Measurements from ENCODE around the gene UBL4A. TPM values are rescaled to one million over a fixed set of nuclear protein-coding genes. Genes with fewer than 3 reads are reported as not detected.

Gene UBL4A
- total and polyA plus RNA-seq, 7 donors, result 38.3 to 118 (median 64.4) TPM

DNA sequence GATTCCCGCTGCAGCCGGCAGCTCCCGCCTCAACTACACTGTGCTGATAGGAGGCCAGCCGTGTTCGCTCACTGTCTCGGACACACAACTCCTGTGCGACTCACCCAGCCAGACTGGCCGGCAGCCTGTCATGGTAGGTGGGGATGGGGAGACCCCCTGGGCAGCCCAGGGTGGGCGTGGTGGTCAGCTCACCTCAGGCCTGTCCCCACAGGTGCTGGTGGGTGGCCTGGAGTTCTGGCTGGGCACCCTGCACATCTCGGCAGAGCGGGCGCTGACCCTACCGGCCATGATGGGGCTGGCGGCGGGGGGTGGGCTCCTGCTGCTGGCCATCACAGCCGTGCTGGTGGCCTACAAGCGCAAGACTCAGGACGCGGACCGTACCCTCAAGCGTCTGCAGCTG, 18.9 kb downstream of the UBL4A start:
- H3K4me1 ChIP-seq, result no peaks in the 10 kb centered on the region
- TF ChIP-seq, protein P1, sequence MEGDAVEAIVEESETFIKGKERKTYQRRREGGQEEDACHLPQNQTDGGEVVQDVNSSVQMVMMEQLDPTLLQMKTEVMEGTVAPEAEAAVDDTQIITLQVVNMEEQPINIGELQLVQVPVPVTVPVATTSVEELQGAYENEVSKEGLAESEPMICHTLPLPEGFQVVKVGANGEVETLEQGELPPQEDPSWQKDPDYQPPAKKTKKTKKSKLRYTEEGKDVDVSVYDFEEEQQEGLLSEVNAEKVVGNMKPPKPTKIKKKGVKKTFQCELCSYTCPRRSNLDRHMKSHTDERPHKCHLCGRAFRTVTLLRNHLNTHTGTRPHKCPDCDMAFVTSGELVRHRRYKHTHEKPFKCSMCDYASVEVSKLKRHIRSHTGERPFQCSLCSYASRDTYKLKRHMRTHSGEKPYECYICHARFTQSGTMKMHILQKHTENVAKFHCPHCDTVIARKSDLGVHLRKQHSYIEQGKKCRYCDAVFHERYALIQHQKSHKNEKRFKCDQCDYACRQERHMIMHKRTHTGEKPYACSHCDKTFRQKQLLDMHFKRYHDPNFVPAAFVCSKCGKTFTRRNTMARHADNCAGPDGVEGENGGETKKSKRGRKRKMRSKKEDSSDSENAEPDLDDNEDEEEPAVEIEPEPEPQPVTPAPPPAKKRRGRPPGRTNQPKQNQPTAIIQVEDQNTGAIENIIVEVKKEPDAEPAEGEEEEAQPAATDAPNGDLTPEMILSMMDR (IDR thresholded peaks at IDR 0.05), result no peak
- H3K4me3 ChIP-seq, result no peak overlapping the region
- intact Hi-C loops (cut with DNase I), result no loop called here
- H3K36me3 ChIP-seq (ENCODE audit: insufficient read depth in 1 of 2, low read depth in 1 of 2), result peaks cover 0 to 46% of the 10 kb centered on the region in 2 donors
- no peaks in the 10 kb centered on the region for H3K9me3 ChIP-seq
- H3K27ac ChIP-seq, result no peak overlapping the region
- WGBS, 3 donors, result 94 to 100% (median 96%) methylated on average over 1 to 21 of the region's 21 CpGs
- DNase-seq, result no peak
- H3K27me3 ChIP-seq (ENCODE audit: insufficient read depth in 3 of 3, low read length in 2 of 3), result no peaks in the 10 kb centered on the region
- no peak for ATAC-seq

DNA sequence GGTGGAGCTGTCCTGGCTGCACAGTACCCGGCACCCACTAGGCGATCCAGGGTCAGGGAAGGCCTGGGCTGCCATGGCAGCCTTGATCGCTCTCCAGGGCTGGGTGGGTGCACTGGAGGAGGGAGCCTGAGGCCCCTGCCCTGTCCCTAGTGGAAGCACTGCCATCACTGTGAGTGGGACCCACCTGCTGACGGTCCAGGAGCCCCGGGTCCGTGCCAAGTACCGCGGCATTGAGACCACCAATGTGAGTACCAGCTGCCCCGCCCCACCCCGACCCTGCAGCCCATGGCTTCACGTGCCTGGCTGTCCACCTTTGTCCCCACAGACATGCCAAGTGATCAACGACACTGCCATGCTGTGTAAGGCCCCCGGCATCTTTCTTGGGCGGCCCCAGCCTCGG, 19.5 kb downstream of the UBL4A start:
- no peak overlapping the region for H3K4me3 ChIP-seq
- no peaks in the 10 kb centered on the region for H3K9me3 ChIP-seq
- H3K27ac ChIP-seq, result no peak overlapping the region
- peaks cover 0 to 46% of the 10 kb centered on the region in 2 donors for H3K36me3 ChIP-seq (ENCODE audit: insufficient read depth in 1 of 2, low read depth in 1 of 2)
- no peak for DNase-seq
- ATAC-seq, result no peak
- WGBS, 3 donors, result 88 to 95% (median 92%) methylated on average over 12 to 15 of the region's 15 CpGs
- H3K4me1 ChIP-seq, result no peaks in the 10 kb centered on the region
- no peaks in the 10 kb centered on the region for H3K27me3 ChIP-seq (ENCODE audit: insufficient read depth in 3 of 3, low read length in 2 of 3)
- TF ChIP-seq, protein P1 (IDR thresholded peaks at IDR 0.05), result no peak
- intact Hi-C loops (cut with DNase I), result no loop called here

DNA sequence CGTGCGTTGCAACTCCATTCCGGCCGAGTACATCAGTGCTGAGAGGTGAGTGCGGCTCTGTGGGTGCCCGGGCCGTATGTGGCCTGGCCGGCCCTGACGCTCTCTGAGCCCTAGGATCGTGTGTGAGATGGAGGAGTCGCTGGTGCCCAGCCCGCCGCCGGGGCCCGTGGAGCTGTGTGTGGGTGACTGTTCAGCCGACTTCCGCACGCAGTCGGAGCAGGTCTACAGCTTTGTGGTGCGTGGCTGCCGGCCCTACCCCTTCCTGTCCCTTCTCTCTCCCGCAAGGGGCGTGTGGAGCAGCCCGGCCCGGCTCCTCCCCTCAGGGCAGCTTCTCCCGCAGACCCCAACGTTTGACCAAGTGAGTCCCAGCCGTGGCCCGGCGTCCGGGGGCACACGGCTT, 20.4 kb downstream of the UBL4A start:
- ATAC-seq, result no peak
- WGBS, 3 donors, result 87 to 92% (median 90%) methylated on average over 4 to 31 of the region's 32 CpGs
- Histone ChIP-seq H3K27me3 (ENCODE audit: insufficient read depth in 3 of 3, low read length in 2 of 3) (no peaks in the 10 kb centered on the region), H3K27ac (no peak overlapping the region), H3K4me3 (no peak overlapping the region), H3K4me1 (no peaks in the 10 kb centered on the region), H3K9me3 (no peaks in the 10 kb centered on the region), H3K36me3 (ENCODE audit: insufficient read depth in 1 of 2, low read depth in 1 of 2) (peaks cover 0 to 46% of the 10 kb centered on the region in 2 donors)
- DNase-seq, result no peak
- TF ChIP-seq, protein P1 (IDR thresholded peaks at IDR 0.05), result no peak
- intact Hi-C loops (cut with DNase I), result no loop called here

GRCh38 chrX:154465601-154466000, 20.8 kb downstream of the UBL4A start:
- H3K4me3 ChIP-seq, result no peak overlapping the region
- intact Hi-C loops (cut with DNase I), result no loop called here
- no peaks in the 10 kb centered on the region for H3K27me3 ChIP-seq (ENCODE audit: insufficient read depth in 3 of 3, low read length in 2 of 3)
- H3K36me3 ChIP-seq (ENCODE audit: insufficient read depth in 1 of 2, low read depth in 1 of 2), result peaks cover 0 to 42% of the 10 kb centered on the region in 2 donors
- DNase-seq, result no peak
- TF ChIP-seq, protein P1 (IDR thresholded peaks at IDR 0.05), result no peak
- no peaks in the 10 kb centered on the region for H3K9me3 ChIP-seq
- H3K4me1 ChIP-seq, result no peaks in the 10 kb centered on the region
- H3K27ac ChIP-seq, result no peak overlapping the region
- no peak for ATAC-seq
- WGBS, 3 donors, result 89 to 100% (median 91%) methylated on average over 4 to 14 of the region's 14 CpGs

GRCh38 chrX:154464806-154465365, 21.5 kb downstream of the UBL4A start:
- Histone ChIP-seq H3K27ac (no peak overlapping the region), H3K4me3 (no peak overlapping the region), H3K27me3 (ENCODE audit: insufficient read depth in 3 of 3, low read length in 2 of 3) (no peaks in the 10 kb centered on the region), H3K9me3 (no peaks in the 10 kb centered on the region), H3K36me3 (ENCODE audit: insufficient read depth in 1 of 2, low read depth in 1 of 2) (peaks cover 0 to 35% of the 10 kb centered on the region in 2 donors), H3K4me1 (no peaks in the 10 kb centered on the region)
- TF ChIP-seq, protein P1 (IDR thresholded peaks at IDR 0.05), result no peak
- 92 to 94% (median 93%) methylated on average over 17 to 28 of the region's 28 CpGs for WGBS, 3 donors
- ATAC-seq, result no peak
- intact Hi-C loops (cut with DNase I), result no loop called here
- DNase-seq, result no peak

All from psoas muscle (tissue), 8 donors.